Common myeloid progenitor, CD34-positive (primary cell): ENCODE results near the gene ACAD10.

Experiments used
- CTCF ChIA-PET: fragments of 350-600 bp; sonication (Branson Sonifier 250); formaldehyde crosslinking; loops from one replicate; lab custom pipeline; 2021; ENCODE audit warnings: antibody characterized with exemption; lab: Charles Lee
- POLR2A ChIA-PET: fragments of 350-600 bp; sonication (Branson Sonifier 250); formaldehyde crosslinking; loops from one replicate; lab custom pipeline; 2021; ENCODE audit warnings: antibody characterized with exemption; lab: Charles Lee
- DNase-seq, 3 donors: peaks; one replicate each; pipeline versions ENCODE4 v3.0.0 to v3.0.0-alpha.2; 2013
- H3K27ac ChIP-seq, 2 experiments: 1 replicate in 1 of 2; 2 replicates in 1 of 2; pipeline ENCODE4 v1.7.0; 2013; ENCODE audit warnings: inconsistent platforms in 2 of 2, low read length in 2 of 2, mild to moderate bottlenecking in 2 of 2, low read depth in 1 of 2, moderate library complexity in 1 of 2; ENCODE audit not compliant: severe bottlenecking in 2 of 2, insufficient read depth in 1 of 2, poor library complexity in 1 of 2
- H3K27me3 ChIP-seq, 5 experiments: replicated peaks in 2 of 5; 1 replicate in 3 of 5; 2 replicates in 2 of 5; pipeline versions ENCODE4 v1.6.1 to v1.7.0; 2013; ENCODE audit warnings: low read length in 4 of 5, mild to moderate bottlenecking in 2 of 5, moderate library complexity in 2 of 5, inconsistent platforms in 1 of 5; ENCODE audit not compliant: insufficient read depth in 5 of 5, control insufficient read depth in 4 of 5
- H3K36me3 ChIP-seq, 4 experiments: 1 replicate in 2 of 4; 2 replicates in 2 of 4; pipeline versions ENCODE4 v1.6.1 to v1.7.0; 2013; ENCODE audit warnings: low read length in 3 of 4, control low read depth in 1 of 4, mild to moderate bottlenecking in 1 of 4; ENCODE audit not compliant: control insufficient read depth in 4 of 4, insufficient read depth in 4 of 4
- H3K4me1 ChIP-seq, 4 experiments: 1 replicate in 3 of 4; 2 replicates in 1 of 4; pipeline versions ENCODE4 v1.6.1 to v1.7.1; 2013; ENCODE audit warnings: low read length in 3 of 4, mild to moderate bottlenecking in 3 of 4, control low read depth in 1 of 4, inconsistent platforms in 1 of 4, moderate library complexity in 1 of 4; ENCODE audit not compliant: control insufficient read depth in 4 of 4, insufficient read depth in 4 of 4; ENCODE audit errors: control extremely low read depth in 1 of 4
- H3K4me3 ChIP-seq, 7 experiments: 1 replicate in 4 of 7; 2 replicates in 3 of 7; pipeline versions ENCODE4 v1.5.1 to v1.7.0; 2013; ENCODE audit warnings: mild to moderate bottlenecking in 7 of 7, low read length in 6 of 7, moderate library complexity in 6 of 7, inconsistent platforms in 2 of 7, low read depth in 2 of 7, control low read depth in 1 of 7; ENCODE audit not compliant: insufficient read depth in 4 of 7, control insufficient read depth in 1 of 7; ENCODE audit errors: extremely low read depth in 1 of 7
- H3K9me3 ChIP-seq, 5 experiments: 1 replicate in 4 of 5; 2 replicates in 1 of 5; pipeline versions ENCODE4 v1.6.1 to v1.7.1; 2013; ENCODE audit warnings: low read length in 4 of 5, mild to moderate bottlenecking in 2 of 5, inconsistent platforms in 1 of 5, low read depth in 1 of 5, moderate library complexity in 1 of 5; ENCODE audit not compliant: control insufficient read depth in 4 of 5, insufficient read depth in 2 of 5; ENCODE audit errors: control extremely low read depth in 1 of 5
- WGBS: methylation state at CpG from one replicate; pipeline ENCODE4 v1.1.5; 2013; ENCODE audit not compliant: insufficient coverage; 5-methylcytosine and 5-hydroxymethylcytosine counted together

The ACAD10 gene

DNA sequence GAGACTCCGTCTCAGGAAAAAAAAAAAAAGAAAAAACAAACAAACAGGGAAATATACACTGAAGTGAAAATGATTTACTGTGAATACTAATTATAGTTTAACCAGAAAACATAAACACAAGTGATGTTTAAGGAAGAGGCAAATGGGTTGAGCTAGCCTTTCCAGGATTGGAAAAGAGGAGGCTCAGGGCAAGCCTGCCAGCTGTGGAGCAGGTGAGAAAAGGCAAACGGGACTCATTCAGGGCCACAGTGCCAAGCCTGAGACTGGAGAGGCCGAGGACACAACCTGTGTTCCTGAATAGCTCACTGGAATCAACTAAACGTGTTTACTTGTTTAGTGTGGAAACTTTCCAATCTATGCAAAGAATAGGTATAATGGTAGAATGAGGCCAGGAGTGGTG, 120.5 kb downstream of the ACAD10 start:
- peaks cover 11 to 54% (median 19%) of the 10 kb centered on the region in 4 experiments for H3K36me3 ChIP-seq
- CTCF ChIA-PET, result interaction anchor here (0.8 to 2.1 kb wide), 3 partner anchors 35 to 52 kb away, joined by 3 to 8 read pairs (median 3); no protein-coding TSS in a partner anchor
- H3K4me1 ChIP-seq, result no peaks in the 10 kb centered on the region
- DNase-seq, result no peak
- WGBS, result no CpG with 5 or more reads among the region's 4 CpGs
- no peak overlapping the region for H3K27ac ChIP-seq
- H3K27me3 ChIP-seq, result no peaks in the 10 kb centered on the region
- no peak overlapping the region for H3K4me3 ChIP-seq
- no peaks in the 10 kb centered on the region for H3K9me3 ChIP-seq
- POLR2A ChIA-PET, result no interaction called here
